Activated CD4-positive, alpha-beta T cell treated with anti-CD3 and anti-CD28 coated beads, Interleukin-2, amount 50 U/mL, for 16 hours (primary cell): ENCODE results near the gene FOXD1.

Source experiments
- DNase-seq: peaks from one replicate; pipeline ENCODE4 v3.0.0-alpha.2; 2020

FOXD1 gene

DNA sequence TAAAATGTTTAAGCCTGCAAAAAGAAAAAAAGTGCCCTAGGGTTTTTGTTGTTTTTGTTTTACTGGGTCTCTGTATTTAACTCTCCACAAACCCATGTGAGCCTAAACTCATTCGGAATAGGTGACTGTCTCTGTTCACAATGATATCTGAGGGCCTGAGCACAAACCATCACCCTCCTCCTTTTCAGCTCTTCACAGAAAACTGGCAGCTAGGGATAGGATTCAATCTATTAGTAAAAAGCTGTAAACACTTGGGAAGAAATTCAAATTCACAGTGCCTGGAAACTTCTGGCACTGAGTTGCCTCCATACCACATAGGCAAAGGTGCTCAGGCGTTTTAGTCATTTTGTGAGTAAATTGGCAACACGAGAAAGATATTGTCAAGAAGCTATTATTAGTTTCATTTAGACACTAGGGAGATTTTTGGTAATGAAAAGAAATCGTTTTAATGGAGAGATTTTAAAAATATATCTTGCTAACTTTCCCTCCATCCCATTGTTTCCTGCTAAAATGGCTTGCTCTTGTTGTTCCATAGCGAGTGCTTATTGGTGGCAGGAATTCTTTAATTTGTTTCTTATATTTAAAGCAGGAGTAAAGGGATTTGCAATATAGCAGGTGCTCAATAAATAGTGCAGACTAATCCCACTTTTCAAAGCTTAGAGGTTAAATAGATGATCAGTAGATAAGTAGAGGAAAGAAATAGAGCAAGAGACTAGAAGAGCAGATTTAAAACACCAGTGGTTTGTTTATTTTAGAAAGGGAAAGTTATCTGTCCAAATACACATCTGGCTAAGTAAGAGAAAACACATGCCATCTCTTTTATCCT is 9.7 kb downstream of the FOXD1 start:
- no peak for DNase-seq

GRCh38 chr5:73437777-73438644 is 10.6 kb downstream of the FOXD1 start:
- no peak for DNase-seq

GRCh38 chr5:73437101-73437776 is 11.3 kb downstream of the FOXD1 start:
- DNase-seq = no peak

DNA sequence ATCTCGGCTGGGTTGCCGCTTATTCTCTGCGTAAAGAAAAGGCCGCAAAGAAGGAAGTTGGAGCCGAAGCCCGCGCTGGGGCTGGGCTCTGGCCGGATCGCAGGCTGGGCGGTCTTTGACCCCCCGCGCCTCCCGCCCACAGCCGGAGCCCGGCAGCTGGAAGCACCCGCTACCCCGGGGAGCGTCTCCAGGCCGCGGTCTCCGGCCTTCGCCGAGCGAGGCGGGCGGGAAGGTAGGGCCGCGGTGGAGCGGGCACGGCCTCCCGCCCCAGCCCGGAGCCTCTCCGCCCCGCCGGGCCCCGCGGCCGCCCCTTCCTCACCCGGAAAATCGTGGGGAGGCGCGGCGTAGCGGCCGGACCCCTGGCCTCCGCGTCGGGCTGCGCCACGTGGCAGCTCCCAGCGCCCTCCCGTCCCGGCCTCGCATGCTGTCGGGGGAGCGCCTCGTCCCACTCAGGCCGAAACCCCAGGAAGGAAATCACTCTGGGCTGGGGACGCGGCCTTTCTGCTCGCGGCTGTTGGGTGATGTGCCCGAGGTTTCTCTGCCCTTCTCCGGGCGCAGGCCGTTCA is 12.0 kb downstream of the FOXD1 start:
- no peak for DNase-seq

DNA sequence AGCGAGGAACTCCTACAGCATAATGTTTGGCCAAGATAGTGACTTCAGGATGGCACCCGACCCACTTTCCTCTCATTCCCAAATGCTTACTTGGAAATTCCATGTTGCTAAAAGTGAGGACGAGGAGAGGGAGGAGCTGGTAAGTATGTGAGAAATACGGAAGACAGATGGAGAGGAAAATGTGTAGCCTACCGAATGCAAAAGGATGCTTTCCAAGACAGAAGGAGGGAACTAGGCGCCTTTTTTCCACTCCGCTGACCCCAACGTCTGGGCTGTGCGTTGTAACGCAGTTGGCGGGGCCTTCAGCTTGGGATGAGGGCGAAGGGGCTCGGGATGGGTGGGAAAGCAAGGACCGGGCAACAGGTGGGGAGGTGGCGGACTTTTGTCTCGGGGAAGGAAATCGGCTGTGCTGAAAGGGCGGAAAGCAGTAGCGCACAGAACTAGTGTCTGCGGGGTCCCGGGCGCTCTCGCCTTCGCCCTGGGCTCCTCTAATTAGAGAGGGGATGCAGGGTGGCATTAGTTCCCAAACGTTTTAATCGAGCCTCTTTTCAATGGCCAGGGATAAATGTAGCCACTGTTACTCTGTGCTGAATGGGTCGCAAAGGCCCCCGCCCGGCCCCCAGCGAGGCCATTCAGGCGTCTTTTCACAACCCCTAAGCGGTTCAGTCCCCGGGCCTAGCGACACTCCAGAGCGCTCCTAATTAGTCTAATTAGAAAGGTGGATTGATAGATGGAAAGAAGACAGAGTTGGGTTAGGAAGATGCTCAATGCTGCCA is 12.6 kb downstream of the FOXD1 start:
- no peak for DNase-seq

- no peak for DNase-seq
These were observed 13.7 kb downstream of the FOXD1 start for GRCh38 chr5:73434907-73435306.

DNA sequence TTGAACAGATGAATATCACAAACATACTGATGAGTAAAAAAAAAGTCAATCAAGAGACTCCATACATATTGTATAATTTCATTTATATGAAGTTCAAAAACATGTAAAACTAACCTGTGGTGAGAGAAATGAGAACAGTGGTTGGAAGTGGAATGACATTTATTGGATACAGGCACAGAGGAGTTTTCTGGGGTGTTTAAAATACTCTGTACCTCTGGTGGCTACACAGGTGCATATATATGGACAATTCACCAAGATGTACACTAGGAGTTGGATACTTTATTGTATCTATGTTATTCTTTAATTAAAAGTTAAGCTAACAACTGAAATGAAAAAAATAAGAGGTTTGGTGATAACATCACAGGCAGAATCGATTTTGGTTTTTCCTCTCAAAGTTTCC is 14.1 kb downstream of the FOXD1 start:
- DNase-seq = no peak

DNA sequence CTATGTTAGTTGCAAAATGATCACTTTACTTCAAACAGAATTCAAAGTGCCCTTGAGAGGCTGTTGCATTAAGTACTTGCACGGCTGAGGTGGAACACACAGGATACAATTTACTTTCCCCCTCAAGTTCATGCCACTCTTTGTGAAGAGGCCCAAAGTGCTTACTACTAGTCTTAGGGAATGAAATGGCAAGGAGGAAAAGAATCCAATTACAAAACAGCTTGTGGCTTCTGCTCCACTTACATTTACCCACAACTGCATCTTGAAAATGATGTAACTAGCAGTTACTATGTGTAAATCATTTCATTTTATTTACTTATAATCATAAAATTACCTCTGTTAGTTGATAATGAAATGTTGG is 14.6 kb downstream of the FOXD1 start:
- no peak for DNase-seq

- DNase-seq = no peak
These were observed 15.2 kb downstream of the FOXD1 start for GRCh38 chr5:73433272-73433981.

- no peak for DNase-seq
These were observed 17.2 kb downstream of the FOXD1 start for GRCh38 chr5:73431204-73431851.

DNA sequence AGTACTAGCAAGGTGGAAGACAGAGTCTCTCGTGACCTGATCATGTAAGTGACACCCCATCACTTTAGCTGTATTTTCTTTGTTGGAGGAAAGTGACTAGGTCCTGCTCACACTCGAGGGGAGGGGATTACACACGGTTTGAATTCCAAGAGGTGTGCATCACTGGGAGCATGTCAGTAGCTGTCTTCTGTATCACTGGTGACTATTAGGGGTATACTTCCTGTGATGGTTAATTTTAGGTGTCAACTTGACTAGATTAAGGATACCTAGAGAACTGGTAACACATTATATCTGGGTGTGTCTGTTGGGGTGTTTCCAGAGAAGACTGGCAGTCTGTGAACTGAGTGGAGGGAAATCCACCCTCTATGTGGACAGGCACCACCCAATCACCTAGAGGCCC is 22.5 kb downstream of the FOXD1 start:
- no peak for DNase-seq

GRCh38 chr5:73424556-73424977 is 24.0 kb downstream of the FOXD1 start:
- no peak for DNase-seq

DNA sequence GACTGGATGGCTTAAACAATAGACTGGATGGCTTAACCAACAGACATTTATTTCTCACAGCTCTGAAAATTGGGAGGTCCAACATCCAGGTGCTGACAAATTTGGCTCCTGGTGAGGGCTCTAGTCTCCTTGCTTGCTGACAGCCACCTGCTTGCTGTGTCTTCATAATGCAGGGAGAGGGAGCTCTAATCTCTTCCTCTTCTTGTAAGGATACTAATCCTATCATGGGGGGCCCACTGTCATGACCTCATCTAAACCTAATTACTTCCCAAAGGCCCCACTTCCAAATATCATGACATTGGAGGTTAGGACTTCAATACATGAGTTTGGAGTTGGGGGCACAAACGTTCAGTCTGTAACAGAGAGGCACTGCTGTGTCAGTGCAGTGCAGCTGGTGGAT is 26.4 kb downstream of the FOXD1 start:
- no peak for DNase-seq

DNA sequence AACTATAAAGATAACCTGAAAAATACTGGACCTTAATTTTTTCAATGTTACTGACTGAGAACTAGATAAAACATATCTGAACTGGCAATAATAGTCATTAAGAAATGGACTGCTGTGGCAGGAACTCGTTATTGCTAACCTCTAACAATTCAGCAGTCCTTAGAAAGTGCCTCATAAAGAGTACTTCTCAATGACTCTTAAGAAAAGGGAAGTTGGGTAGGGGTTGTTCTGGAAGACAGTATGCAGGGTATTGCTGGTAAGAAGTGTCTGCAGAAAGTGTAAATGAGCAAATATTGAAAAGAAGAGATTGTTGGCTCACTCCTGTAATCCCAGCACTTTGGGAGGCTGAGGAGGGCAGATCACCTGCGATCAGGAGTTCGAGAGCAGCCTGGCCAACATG is 27.9 kb downstream of the FOXD1 start:
- DNase-seq = no peak

DNA sequence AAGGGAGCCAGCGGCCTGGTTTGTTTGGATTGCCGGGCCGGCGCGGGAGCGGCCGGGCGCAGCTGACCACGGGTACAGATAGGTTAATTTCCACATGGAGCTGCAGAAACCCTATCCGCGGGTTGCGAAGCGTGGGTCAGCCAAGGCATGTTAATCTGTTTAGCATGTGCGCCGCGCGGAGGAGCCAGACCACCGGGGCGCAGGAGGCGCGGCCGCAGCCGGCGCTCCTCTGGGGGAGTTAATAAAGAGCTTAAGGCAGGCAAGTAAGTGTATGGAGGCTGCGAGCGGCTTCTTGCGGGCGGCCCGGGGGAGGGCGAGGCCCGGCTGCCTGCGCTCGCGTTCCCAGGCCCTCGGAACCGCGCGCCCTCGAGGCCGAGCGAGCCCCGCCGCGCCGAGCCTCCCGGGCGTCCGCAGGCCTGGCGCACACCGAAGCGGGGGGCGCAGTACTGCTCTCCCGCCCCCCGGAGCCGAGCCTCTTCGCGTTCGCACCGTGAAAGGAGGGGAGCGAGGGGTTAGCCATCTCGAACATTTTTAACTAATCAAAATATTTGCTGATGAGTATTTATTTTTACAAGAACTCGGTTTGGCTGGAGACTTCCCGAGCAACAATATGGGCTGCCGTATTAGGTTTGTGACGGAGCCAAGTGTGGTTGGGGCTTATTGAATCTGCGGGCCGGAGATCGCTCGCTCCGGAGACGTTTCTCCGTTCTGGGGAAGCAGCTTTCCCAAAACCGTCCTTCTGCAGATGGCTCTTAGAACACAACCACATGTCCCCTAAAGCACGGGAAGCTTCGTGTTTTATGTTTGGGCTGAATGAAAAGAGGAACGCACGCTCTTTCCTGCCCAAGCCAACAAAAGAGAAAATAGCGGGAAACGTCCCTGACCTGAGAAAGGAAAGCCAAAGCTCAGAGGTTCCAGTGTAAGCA is 28.8 kb downstream of the FOXD1 start:
- DNase-seq = no peak

DNA sequence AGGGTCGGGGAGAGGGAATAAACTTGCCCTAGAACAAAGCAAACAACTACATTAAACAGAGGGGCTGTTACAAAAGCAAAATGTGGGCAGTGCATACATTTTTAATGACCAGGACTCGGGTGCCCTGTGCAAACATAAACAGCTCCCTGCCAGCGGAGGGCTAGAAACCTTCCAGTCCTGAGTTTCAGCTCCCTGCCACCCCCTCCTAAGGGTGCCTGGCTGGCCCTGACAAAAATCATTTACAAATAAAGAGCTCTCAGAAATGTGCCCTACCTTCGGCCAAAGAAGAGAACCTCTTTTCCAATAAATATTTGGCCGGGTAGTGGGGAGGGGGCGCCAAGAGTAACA is 29.5 kb downstream of the FOXD1 start:
- DNase-seq = no peak

DNA sequence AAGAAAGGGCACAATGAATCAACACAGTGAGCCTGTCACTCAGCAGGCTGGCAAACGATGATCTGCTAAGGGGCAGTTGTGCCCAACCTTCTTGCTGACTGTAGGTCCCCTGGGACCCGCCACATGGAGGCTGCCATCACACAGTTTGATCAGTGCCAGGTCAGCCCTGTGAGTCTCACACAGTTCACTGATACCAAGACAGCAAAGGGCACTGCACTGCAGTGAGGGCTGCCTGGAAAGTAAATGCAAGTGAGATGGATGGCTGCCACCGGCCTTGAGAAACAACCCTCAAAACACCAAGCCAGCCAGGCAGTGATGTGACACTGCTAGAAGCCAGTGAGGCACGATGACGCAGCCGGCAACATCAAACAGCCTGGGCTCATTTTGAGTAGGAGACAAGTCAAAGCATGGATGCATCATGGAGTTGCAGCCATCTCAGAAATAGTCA is 30.3 kb downstream of the FOXD1 start:
- no peak for DNase-seq

GRCh38 chr5:73417303-73418034 is 31.1 kb downstream of the FOXD1 start:
- no peak for DNase-seq

DNA sequence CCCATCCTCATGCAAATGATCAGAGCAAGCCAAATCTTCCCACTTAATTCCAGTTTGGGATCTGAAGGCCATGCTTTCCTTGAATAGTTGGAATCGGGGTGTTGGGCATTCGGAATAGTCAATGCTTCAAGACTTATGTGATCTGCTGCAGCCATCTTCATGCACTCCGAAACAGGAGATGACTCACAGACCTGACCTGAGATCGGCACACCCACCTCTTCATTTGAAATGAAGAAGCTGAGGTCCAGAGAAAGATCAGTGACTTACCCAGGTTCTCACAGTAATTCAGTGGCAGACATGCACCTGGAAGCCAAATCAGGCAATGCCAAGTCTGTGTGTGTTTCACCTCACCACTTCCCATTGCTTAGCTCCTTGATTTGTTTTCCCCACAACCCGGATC is 33.0 kb downstream of the FOXD1 start:
- DNase-seq = no peak
